Pons (tissue), 1 donor: ENCODE measurements around the gene DIPK1A.
A peak's percentile ranks its signal among the peaks of the same experiment; 100 is the strongest.

ENCODE experiments used
- DNase-seq: peaks from one replicate; pipeline ENCODE4 v3.0.0-alpha.2; 2016; ENCODE audit warnings: low spot score

Gene DIPK1A

DNA sequence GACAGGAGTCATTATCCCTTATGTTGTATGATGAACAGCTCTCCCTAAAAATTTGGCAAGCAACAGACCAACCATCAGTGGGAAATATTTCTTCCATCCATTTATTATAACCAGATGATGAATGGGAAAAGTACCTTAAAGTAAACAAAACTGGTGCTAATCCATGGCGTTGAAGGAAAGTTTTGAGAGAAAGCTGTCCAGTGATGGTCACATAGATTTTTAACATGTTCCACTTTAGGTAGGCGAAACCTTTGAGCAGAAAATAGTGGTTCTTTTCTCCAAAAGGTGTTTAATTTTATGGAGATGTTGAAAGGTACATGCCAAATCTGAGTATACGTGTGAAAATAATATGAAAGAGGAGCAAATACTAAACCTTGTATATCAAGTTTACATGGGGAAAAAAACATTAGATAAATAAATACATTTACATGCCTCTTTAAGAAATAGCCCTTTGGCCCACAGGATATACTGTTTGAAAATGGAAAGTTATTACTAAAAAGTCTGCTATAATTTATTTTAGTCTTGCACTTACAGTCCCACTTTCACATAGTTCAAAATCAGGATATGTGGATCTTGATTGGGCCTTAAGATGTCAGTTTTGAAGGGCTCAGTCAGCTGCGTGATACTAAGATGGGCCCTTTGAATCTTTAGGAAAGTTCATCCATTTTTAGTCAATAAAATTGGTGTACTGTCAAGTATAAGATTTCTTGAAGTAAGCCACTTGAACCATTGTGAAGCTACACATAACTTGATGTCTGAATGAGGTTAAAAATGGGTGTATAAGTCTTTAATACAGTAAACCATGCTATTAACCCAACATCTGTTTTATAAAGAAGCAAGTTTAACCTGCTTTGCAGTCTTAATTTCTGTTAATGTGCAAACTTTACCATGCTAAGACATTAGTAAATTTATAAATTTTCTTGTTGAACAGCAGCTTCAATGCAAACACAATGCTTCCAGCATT is 118.9 kb downstream of the DIPK1A start:
- DNase-seq: no peak

DNA sequence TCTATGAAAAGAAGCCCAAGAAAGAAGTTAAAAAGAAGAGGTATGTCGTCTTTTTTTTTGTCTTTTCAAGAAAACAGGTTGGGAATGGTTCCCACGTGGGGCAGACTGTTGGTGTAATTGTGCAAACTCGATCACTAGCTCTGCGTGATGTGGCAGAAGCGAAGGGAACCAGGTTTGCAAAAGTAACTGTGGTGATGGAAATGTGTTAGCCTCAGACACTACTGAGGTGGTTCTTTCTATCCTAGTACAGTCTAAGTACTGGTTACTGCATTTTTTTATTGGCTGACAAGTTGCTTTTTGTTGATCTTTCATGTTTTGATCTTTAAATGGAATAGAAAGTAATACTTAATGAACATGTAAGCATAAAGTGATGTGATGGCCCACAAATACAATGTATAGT is 120.7 kb downstream of the DIPK1A start:
- no peak for DNase-seq

DNA sequence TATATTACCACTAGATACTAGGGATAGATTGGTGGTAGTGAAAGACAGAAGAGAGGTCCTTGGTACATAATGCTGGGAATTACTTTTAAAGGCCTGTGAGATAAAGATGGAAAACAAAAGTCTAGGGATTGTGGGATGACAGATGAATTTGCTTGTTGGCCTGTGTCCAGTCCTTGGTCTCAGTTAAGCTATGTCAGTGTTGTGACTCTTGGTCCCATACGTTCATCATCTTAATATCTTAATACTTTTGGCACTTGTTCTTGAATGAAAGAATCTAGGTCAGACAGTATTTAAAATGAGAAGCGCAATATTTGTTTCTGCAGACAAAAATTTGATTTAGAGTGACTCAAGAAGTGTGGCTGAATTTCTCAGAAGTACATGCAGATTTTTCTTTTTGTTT is 121.8 kb downstream of the DIPK1A start:
- DNase-seq: no peak

DNA sequence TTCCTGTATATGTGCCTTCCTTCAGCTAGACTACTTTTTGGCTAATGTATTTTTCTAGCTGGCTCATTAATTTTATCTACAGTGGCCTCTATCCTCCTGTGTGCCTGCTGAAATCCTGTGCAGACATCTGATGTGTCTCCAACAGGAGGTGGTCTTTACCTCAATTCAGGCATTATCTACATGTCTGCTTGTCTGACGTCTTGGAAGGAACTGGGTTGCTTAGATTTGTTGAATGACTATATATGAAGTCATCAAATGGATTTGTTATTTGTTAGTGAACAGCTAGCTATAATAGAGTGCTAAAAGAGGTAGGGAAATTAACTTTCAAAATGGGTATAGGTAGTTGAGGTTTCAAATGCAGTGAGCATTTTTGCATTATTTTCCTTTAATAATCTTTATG is 122.7 kb downstream of the DIPK1A start:
- DNase-seq: no peak

DNA sequence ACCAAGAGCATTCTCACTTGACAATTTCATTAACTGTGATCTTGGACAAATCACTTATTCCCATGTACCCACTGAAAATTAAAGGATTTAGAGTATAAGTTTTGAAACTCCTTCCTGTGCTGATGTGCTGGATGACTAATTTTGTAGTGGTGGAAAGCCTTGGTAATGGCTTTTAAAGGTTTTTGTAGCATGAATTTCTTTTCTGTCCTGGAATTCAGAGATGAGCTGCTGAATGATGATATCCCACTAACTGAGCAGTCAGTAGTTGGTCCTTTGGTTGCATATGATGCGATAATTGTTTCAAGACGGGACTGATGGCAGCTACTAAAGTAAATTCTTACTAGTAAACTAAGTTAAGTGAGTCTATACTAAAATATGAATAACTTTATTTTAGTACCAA is 124.2 kb downstream of the DIPK1A start:
- DNase-seq: no peak

DNA sequence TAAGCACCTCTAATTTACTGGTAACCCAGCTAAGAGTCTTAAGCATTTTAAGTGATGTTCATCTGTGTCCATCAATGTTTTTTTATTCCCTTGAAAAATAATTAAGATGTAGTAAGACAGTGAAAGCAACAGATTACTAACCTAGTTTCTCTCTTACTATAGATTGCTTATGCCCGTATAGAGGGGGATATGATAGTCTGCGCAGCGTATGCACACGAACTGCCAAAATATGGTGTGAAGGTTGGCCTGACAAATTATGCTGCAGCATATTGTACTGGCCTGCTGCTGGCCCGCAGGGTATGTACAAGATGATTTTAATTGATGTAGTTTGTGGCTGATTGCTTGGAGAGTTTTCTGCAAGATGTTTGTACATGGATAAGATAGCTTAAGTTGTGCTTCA is 126.6 kb downstream of the DIPK1A start:
- no peak for DNase-seq

DNA sequence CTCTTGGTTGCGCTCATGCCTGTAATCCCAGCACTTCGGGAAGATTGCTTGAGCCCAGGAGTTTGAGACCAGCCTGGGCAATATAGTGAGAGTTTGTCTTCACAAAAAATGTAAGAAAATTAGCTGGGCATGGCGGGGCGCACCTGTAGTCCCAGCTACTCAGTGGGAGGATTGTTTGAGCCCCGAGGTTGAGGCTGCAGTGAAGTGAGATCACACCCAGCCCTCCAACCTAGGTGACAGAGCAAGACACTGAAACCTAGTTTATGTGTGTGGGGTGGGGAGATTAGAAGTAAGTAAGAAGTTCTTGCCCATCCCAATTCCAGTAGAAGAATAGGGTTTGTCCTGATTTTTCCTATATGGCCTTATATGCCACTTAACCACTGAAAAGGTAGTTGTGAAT is 127.4 kb downstream of the DIPK1A start:
- DNase-seq: no peak

DNA sequence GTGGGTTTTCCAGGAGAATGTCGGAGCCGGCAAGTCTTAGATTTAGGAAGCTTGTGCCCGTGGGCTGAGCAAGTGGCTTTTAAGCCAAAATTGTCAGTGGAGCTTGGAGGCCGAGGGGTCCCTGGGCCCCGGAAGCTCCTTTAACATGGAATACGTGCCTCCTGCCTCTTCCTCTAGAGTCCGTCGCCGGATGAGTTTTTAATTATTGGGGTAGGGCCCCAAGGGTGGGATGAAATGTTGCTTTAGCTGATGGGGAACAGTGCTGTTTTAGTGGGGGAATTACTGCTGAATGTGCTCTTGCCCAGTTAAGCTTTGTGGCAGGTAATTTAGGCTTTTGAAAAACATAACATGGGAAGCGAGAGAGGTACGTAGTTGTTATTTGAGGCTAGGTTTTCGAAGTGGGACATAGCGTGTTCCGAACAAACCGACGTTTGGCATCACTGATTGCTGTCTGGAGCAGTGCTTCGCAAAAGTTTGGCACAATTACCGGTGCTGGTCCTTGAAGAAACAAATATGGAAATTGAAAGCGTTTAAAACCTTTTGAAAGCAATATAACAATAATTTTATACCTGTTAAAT is 128.6 kb downstream of the DIPK1A start:
- peak; percentile 30 for DNase-seq

DNA sequence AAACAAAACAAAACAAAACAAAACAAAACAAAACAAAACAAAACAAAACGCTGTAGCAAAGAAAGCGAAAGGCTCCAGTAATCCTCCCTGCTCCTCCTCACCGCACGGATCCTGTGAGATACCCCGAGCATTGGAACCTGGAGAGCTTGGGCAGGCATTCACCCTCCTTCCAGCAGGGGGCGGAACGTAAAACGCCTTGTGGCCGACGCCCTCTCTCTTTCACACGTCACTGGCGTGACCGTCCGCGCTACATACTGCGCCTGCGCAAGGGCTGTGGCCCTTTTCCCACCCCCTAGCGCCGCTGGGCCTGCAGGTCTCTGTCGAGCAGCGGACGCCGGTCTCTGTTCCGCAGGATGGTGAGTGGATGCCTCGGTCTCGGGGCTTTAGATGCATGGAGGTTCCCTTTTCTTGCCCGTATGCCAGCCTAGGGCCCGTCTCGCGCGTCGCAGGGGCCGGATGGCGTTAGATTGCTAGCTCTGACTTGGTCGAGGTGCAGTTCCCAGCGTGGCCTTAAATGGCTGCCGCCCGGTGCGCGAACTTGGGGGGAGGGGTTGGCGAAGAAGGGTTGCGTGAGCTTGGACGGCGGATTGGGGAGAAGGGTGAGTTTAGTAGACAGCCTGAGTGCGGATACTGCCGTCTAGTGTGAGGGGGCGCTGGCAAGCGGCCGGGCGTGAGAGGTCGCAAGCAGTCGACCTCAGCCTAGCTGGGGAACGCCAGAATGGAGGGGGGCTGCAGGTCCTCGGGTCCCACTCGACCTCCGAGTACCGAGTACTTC is 129.3 kb downstream of the DIPK1A start, which contains the start of gene RPL5:
Gene RPL5, plus strand, starts transcription at position 279 of the 775 bp plus-strand sequence. Its CDS starts 75 bp downstream, at position 354.
- DNase-seq: peak; percentile 98

DNA sequence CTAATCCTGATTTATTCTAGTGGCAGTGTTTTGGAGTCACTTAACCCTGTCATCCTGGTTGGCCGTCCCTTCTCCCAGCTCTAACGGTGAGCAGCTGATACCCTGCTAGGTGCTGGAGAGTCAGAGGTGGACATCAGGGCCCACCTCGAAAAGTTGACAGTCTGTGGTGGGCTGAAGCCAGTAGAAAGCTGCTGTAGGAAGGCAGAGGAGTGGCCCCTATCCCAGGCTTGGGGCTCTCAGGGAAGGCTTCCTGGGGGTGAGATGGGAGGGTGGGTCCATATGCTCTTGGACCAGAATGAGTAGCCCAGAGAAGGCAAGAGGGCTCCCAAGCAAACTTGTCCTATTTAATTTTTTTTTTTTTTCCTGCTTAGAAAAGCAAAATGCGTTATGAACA is 129.9 kb downstream of the DIPK1A start:
- no peak for DNase-seq

DNA sequence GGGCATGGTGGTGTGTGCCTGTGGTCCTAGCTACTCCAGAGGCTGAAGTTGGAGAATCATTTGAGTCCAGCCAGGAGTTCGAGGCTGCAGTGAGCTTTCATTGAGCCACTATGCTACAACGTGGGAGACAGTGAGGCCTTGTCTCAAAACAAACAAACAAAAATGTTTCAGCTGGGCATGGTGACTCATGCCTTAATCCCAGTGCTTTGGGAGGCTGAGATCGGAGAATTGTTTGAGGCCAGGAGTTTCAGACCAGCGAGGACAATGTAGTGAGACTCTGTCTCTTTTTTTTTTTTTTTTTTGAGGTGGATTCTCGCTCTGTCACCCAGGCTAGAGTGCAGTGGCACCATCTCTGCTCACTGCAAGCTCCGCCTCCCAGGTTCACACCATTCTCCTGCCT is 134.5 kb downstream of the DIPK1A start:
- no peak for DNase-seq

DNA sequence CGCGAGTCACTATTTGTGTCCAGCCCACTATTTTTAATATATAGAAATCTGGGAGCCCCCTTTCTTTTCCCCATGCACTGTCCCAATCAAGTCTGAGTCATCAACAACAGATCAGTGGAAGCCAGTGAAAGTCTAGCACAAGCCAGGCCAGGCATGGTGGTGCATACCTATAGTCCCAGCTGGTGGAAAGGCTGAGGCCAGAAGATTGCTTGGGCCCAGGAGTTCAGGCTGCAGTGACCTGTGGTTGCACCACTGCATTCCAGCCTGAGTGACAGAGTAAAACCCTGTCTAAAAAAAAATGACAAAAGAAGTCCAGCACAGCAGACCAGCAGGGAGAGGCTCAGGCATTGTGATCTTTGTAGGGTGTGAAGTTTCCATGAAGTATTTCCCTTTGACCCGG is 138.4 kb downstream of the DIPK1A start:
- no peak for DNase-seq

DNA sequence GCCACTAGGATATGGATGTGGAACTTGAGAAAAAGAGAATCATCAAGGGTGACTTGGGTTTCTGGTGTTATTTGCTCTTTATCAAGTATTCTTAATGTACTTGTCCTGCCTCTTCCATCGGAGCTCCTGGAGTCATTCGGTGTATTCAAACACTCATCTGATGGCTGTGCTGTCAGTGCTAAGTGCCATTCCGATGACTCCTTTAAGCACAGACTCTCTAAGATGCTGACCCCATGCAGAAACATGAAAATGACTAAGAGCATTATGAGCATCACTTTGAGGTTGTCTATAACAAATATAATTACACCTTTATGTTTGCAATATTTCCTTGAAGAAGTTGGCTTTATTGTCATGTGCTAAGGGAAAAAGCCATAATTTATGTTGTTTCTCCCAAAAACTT is 140.7 kb downstream of the DIPK1A start:
- no peak for DNase-seq

DNA sequence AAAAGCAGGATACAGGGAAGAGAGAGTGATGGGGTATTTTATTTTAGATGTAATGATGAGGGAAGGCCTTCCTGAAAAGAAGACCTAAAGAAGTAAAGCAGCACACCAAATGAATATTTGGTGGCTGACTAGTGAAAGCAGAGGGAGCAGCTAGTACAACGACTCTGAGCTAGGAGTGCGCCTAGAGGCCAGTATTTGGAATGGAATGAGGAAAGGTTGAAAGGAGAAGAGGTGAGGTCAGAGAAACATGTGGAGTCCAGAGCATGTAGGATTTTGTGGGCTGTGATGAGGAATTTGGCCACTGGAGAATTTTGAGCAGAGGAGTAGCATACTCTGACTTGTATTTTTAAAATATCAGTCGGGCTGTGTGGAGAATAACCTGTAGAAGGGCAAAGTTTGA is 141.2 kb downstream of the DIPK1A start:
- DNase-seq: no peak

DNA sequence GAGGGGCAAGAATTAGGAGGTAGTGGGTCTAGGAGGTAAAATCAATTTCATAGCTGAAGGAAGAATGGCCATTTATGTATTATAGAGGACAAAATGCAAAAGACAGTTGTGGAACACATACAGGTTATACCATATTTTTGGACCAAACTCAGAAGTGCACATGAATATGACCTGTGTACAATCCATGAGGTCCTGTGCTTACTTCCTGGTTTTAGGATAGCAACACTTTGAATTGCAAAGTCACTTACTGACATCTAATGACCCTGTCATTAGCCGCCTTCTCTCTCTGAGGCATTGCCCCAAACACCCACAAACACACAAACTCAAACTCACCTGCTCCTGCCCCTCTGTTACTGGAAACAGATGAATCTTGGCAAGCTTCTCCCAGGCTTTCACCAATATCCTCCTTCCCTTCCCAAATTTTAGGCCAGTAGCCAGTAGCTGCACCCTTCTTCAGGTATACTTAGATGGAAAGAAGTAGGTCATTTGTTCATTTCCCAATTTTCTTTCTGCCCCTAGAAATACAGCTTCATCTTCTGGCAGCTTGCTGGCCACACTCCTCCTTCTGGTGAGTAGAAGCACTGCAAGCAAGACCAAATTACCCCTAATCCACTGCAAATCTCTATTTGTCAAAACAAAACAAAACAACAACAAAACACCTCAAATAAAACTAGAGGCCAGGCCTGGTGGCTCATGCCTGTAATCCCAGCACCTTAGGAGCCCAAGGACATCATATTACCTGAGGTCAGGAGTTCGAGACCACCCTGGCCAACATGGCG is 143.1 kb downstream of the DIPK1A start:
- DNase-seq: peak; percentile 37

DNA sequence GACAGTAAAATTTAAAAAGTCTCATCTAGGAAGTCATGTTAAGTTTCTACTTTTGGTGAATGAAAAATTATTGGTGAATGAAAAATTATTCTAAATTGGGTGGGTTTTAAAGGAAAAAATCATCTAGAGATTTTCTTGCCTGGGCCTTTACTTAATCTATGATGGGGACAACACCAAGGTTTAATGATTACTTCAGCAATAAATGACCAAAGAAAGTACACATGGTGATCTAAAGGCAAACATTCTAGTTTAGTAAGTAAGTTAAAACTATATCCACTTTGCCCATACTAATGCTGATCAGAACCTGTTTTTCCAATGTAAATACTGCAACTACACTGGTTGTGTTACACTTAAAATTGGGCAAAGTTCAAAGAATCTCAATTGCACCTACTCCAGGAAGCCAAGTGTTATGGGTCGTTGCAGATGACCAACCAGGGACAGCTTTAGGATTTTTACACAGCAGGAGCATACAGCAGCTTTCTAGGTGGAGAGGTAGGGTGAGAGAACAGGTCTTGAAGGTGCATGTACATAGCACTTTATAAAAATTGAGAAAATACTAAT is 144.0 kb downstream of the DIPK1A start:
- DNase-seq: no peak

DNA sequence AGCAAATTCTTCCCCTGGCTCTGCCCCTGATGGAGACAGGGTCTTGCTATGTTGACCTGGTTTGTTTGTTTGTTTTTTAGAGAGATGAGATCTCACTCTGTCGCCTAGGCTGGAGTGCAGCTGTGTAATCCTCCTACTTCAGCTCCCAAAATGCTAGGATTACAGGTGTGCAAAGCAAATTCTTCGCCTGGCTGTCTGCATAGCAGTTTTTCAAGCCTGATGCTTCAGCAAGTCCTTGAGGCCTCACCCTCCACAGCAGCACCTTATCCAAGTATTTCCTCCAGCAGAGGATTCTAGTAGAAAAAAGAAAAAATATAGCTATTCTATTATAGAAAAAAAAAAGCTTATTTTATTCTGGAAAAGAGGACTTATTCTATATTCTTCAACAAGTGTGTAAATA is 144.5 kb downstream of the DIPK1A start:
- no peak for DNase-seq

DNA sequence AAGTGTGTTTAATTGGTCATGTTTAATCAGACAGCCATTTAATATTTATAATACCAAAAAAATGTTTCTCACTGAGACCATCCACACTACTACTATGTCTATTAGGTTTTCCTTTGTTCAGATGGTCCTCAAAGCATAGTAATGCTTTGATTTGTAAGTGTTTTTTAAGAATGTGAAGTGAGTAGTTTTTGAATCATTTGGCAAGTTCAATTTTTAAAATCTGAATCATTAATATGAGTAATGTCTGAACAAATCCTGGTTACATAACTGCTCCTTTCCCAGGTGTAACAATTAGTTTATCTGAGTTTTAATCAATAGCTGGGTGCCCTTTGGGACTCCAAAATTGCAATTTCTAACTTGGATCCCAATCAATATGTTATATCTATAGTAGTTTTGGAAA is 152.9 kb downstream of the DIPK1A start:
- DNase-seq: no peak

DNA sequence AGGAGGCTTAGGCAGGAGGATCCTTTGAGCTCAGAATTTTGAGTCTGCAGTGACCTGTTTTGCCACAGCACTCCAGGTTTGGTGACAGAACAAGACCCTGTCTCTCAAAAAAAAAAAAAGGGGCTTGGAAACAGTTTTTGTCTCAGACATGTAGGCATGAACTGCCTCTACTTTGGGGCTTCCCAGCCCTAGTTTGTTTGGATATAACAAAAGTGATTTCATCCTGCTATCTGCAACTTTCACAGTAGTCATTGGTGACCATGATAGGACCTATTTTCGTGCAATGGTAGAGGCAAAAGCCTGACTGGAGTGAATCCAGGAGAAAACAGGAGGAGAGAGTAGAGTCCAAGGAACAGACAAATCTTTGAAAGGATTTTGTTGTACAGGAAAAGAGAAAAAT is 156.0 kb downstream of the DIPK1A start:
- no peak for DNase-seq

DNA sequence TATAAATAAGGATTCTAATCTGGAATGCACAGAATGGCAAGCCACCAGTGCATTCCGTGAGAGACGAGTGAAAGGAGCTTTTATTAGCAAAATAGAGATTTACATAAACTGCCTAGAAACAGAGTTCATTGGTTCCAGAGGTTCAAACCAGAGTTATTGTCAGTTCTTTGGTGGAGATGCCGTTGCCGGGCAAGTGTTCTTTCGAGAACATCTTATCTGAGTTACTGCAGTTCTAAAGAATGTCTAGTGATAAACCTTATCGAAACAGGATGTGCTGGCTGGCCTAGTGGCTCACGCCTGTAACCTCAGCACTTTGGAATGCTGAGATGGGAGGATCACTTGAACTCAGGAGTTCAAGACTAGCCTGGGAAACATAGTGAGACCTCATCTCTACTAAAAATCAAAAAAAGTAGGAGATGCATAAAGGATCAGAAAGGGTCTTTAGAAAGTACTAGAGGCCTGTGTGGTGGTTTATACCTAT is 156.5 kb downstream of the DIPK1A start:
- peak; percentile 89 for DNase-seq

DNA sequence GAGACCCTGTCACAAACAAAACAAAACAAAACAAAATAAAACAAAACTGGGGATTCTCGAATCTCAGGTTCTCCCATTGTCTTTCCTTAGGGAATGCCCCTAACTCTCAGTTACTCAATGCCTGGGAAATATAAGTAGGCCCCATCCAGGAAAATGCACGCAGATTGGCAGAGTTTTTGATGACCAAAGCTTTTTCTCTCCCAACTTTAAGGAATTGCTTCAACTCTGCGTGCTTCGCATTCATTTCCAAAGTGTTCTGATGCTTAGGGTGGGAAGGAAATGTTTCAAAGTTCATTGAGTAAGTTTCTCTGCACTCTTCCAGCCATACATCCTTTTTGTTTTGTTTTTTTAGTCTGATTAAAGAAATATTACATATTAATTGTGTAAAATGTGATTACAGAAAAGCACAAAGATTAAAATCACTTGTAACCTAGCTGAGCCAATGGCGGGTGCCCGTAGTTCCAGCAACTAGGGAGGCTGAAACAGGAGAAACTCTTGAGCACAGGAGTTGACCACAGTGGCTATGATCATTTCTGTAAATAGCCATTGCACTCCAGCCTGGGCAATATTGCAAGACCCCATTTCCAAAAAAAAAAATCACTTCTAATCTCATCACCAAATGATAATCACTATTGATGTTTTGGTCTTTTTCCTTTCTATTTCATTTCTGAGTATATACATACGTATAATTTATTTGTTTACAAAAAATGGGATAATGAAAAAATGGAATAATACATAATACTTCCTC is 157.9 kb downstream of the DIPK1A start:
- no peak for DNase-seq
